NCI-H226 (cell line): ENCODE data around the gene PIK3CB.
"Not testable (repeated sequence)": the region's sequence is repeated elsewhere in the genome, so short reads cannot be mapped to it uniquely, and the experiment has no call there.

Source experiments
- DNase-seq: peaks from one replicate; pipeline ENCODE4 v3.0.0-alpha.2; 2015

PIK3CB gene

GRCh38 chr3:138732456-138732855 lies 102.3 kb downstream of the PIK3CB start:
- DNase-seq = no peak

GRCh38 chr3:138726946-138727730 lies 107.6 kb downstream of the PIK3CB start:
- peak; percentile 49 for DNase-seq

- DNase-seq = peak; percentile 69
Observed at GRCh38 chr3:138726042-138726441, 108.7 kb downstream of the PIK3CB start.

- DNase-seq = no peak
Observed at GRCh38 chr3:138725116-138725515, 109.6 kb downstream of the PIK3CB start.

GRCh38 chr3:138724443-138724842 lies 110.3 kb downstream of the PIK3CB start:
- no peak for DNase-seq

GRCh38 chr3:138718849-138719248 lies 115.9 kb downstream of the PIK3CB start:
- DNase-seq = no peak

- DNase-seq = no peak
Observed at GRCh38 chr3:138717348-138717747, 117.4 kb downstream of the PIK3CB start.

GRCh38 chr3:138712086-138712485 lies 122.6 kb downstream of the PIK3CB start:
- no peak for DNase-seq

- DNase-seq = no peak
Observed at GRCh38 chr3:138705675-138706074, 129.1 kb downstream of the PIK3CB start.

GRCh38 chr3:138696666-138697370 lies 137.9 kb downstream of the PIK3CB start:
- peak; percentile 75 for DNase-seq

- DNase-seq = peak; percentile 98
Observed at GRCh38 chr3:138694287-138695007, 140.3 kb downstream of the PIK3CB start.

- no peak for DNase-seq
Observed at GRCh38 chr3:138692152-138692551, 142.6 kb downstream of the PIK3CB start.

- DNase-seq = no peak
Observed at GRCh38 chr3:138691351-138691750, 143.4 kb downstream of the PIK3CB start.

- DNase-seq = no peak
Observed at GRCh38 chr3:138690036-138690435, 144.7 kb downstream of the PIK3CB start.

- DNase-seq = no peak
Observed at GRCh38 chr3:138688871-138689299, 145.8 kb downstream of the PIK3CB start.

- no peak for DNase-seq
Observed at GRCh38 chr3:138687236-138687635, 147.5 kb downstream of the PIK3CB start.

- peak; percentile 38 for DNase-seq
Observed at GRCh38 chr3:138686771-138687221, 147.9 kb downstream of the PIK3CB start.

- DNase-seq = no peak
Observed at GRCh38 chr3:138684396-138684795, 150.3 kb downstream of the PIK3CB start.

- no peak for DNase-seq
Observed at GRCh38 chr3:138682648-138683047, 152.1 kb downstream of the PIK3CB start.

GRCh38 chr3:138681463-138682220 lies 153.1 kb downstream of the PIK3CB start:
- no peak for DNase-seq

GRCh38 chr3:138680974-138681373 lies 153.8 kb downstream of the PIK3CB start:
- DNase-seq = not testable (repeated sequence)

GRCh38 chr3:138678874-138679392 lies 155.8 kb downstream of the PIK3CB start:
- no peak for DNase-seq
